Liver (tissue), 9 donors: Measurements from ENCODE around the gene P2RY14. TPM values are rescaled to one million over a fixed set of nuclear protein-coding genes. Genes with fewer than 3 reads are reported as not detected.

Source experiments
- DNase-seq: peaks from one replicate; pipeline ENCODE4 v3.0.0-alpha.2; 2017; ENCODE audit warnings: low spot score
- H3K27ac ChIP-seq, 2 donors: one replicate each; pipeline ENCODE4 v1.7.0; 2013; ENCODE audit warnings: inconsistent platforms in 2 of 2, low read length in 2 of 2, control low read depth in 1 of 2, low read depth in 1 of 2, mild to moderate bottlenecking in 1 of 2
- H3K27me3 ChIP-seq, 4 donors: one replicate each; pipeline versions ENCODE4 v1.6.1 to v1.7.0; 2013; ENCODE audit warnings: low read length in 3 of 4, inconsistent platforms in 1 of 4, mild to moderate bottlenecking in 1 of 4, moderate library complexity in 1 of 4; ENCODE audit not compliant: control insufficient read depth in 4 of 4, insufficient read depth in 4 of 4
- H3K36me3 ChIP-seq, 4 donors: one replicate each; pipeline versions ENCODE4 v1.6.1 to v1.7.0; 2013; ENCODE audit warnings: low read length in 3 of 4, mild to moderate bottlenecking in 3 of 4, low read depth in 1 of 4, moderate library complexity in 1 of 4; ENCODE audit not compliant: control insufficient read depth in 4 of 4, insufficient read depth in 3 of 4
- H3K4me1 ChIP-seq, 4 donors: one replicate each; pipeline versions ENCODE4 v1.6.1 to v1.7.0; 2013; ENCODE audit warnings: low read length in 3 of 4, mild to moderate bottlenecking in 3 of 4, moderate library complexity in 1 of 4; ENCODE audit not compliant: control insufficient read depth in 4 of 4, insufficient read depth in 4 of 4
- H3K4me3 ChIP-seq, 3 donors: one replicate each; pipeline versions ENCODE4 v1.6.1 to v1.7.0; 2013; ENCODE audit warnings: low read length in 3 of 3, control low read depth in 1 of 3, low read depth in 1 of 3, mild to moderate bottlenecking in 1 of 3
- H3K9ac ChIP-seq, 2 donors: one replicate each; pipeline ENCODE4 v1.7.0; 2013; ENCODE audit warnings: low read length in 2 of 2, mild to moderate bottlenecking in 2 of 2, moderate library complexity in 2 of 2, control low read depth in 1 of 2, low read depth in 1 of 2
- H3K9me3 ChIP-seq, 4 donors: one replicate each; pipeline versions ENCODE4 v1.6.1 to v1.7.0; 2013; ENCODE audit warnings: low read length in 3 of 4; ENCODE audit not compliant: control insufficient read depth in 4 of 4
- ATF3 ChIP-seq: IDR thresholded peaks from 2 replicates; pipeline ENCODE4 v1.6.1; 2016; ENCODE audit warnings: antibody characterized with exemption
- EGR1 ChIP-seq, 2 donors: IDR thresholded peaks; 2 replicates each; pipeline ENCODE4 v1.6.1; 2016 to 2018; ENCODE audit warnings: antibody characterized with exemption in 2 of 2, low read depth in 2 of 2
- FOXA1 ChIP-seq: IDR thresholded peaks from 2 replicates; pipeline ENCODE4 v1.6.1; 2016; ENCODE audit warnings: antibody characterized with exemption
- FOXA2 ChIP-seq: IDR thresholded peaks from 2 replicates; pipeline ENCODE4 v1.6.1; 2016; ENCODE audit warnings: antibody characterized with exemption
- GABPA ChIP-seq, 2 donors: IDR thresholded peaks in 1 of 2; conservative IDR thresholded peaks in 1 of 2; 2 replicates each; pipeline ENCODE4 v1.6.1; 2016; ENCODE audit warnings: antibody characterized with exemption in 2 of 2, mild to moderate bottlenecking in 1 of 2, moderate library complexity in 1 of 2
- HNF4A ChIP-seq, 2 donors: conservative IDR thresholded peaks; 2 replicates each; pipeline ENCODE4 v1.6.1; 2016; ENCODE audit warnings: antibody characterized with exemption in 2 of 2, mild to moderate bottlenecking in 2 of 2
- HNF4G ChIP-seq: IDR thresholded peaks from 2 replicates; pipeline ENCODE4 v1.6.1; 2016; ENCODE audit warnings: antibody characterized with exemption
- JUND ChIP-seq, 2 donors: IDR thresholded peaks; 2 replicates each; pipeline ENCODE4 v1.6.1; 2016; ENCODE audit warnings: antibody characterized with exemption in 2 of 2
- MAX ChIP-seq: IDR thresholded peaks from 2 replicates; pipeline ENCODE4 v1.6.1; 2016; ENCODE audit warnings: antibody characterized with exemption
- NR2F2 ChIP-seq: IDR thresholded peaks from 2 replicates; pipeline ENCODE4 v1.6.1; 2016; ENCODE audit warnings: antibody characterized with exemption
- RAD21 ChIP-seq, 2 donors: IDR thresholded peaks; 2 replicates each; pipeline ENCODE4 v1.6.1; 2016; ENCODE audit warnings: antibody characterized with exemption in 2 of 2, mild to moderate bottlenecking in 2 of 2
- REST ChIP-seq: IDR thresholded peaks from 2 replicates; pipeline ENCODE4 v1.6.1; 2016; ENCODE audit warnings: antibody characterized with exemption, mild to moderate bottlenecking
- RXRA ChIP-seq, 2 donors: IDR thresholded peaks; 2 replicates each; pipeline ENCODE4 v1.6.1; 2017 to 2018; ENCODE audit warnings: antibody characterized with exemption in 2 of 2, mild to moderate bottlenecking in 1 of 2
- SP1 ChIP-seq: IDR thresholded peaks from 2 replicates; pipeline ENCODE4 v1.6.1; 2018; ENCODE audit warnings: antibody characterized with exemption, mild to moderate bottlenecking
- TAF1 ChIP-seq: conservative IDR thresholded peaks from 2 replicates; pipeline ENCODE4 v1.6.1; 2016; ENCODE audit warnings: antibody characterized with exemption, mild to moderate bottlenecking
- YY1 ChIP-seq: IDR thresholded peaks from 2 replicates; pipeline ENCODE4 v1.6.1; 2016; ENCODE audit warnings: antibody characterized with exemption, mild to moderate bottlenecking
- ZBTB33 ChIP-seq: IDR thresholded peaks from 2 replicates; pipeline ENCODE4 v1.6.1; 2016; ENCODE audit warnings: antibody characterized with exemption
- WGBS: extraction: QIAGEN DNeasy Blood & Tissue Kit; methylation state at CpG from one replicate; pipeline ENCODE4 v1.1.7; 2013; 5-methylcytosine and 5-hydroxymethylcytosine counted together
- polyA plus RNA-seq, 2 donors: library from polyadenylated mRNA; stranded (reverse) in 1 of 2; unstranded in 1 of 2; fragments of 200-250 nt in 1 of 2; fragments of >200 nt in 1 of 2; fragmentation: Nextera tagmentation in 1 of 2; extraction: Ambion mirVana in 1 of 2; gene quantifications; one replicate each; pipeline versions ENCODE4 v1.2.1 to v1.2.3, GENCODE V29; 2013 to 2015
- total RNA-seq, 2 donors: library from RNA; depleted of rRNA; stranded (reverse); fragments of >200 nt; gene quantifications; one replicate each; pipeline ENCODE4 v1.2.3, GENCODE V29; 2014
- donor health status: healthy.
- donor health status: healthy.
- donor health status: healthy.
- donor health status: healthy.
- donor health status: healthy.

The P2RY14 gene
- total and polyA plus RNA-seq, 4 donors: 0.10 to 0.37 (median 0.22) TPM

GRCh38 chr3:151213881-151214280 lies 64.5 kb downstream of the P2RY14 start:
- 96% methylated on average over 5 of the region's 5 CpGs for WGBS
- DNase-seq: no peak
- Histone ChIP-seq H3K27ac (no peak overlapping the region), H3K4me3 (no peak overlapping the region), H3K27me3 (no peaks in the 10 kb centered on the region), H3K9ac (no peak overlapping the region), H3K36me3 (no peaks in the 10 kb centered on the region), H3K9me3 (no peaks in the 10 kb centered on the region), H3K4me1 (peaks cover 4 to 24% (median 11%) of the 10 kb centered on the region in 4 donors)
- TF ChIP-seq ZBTB33 (no peak), SP1 (no peak), NR2F2 (no peak), RAD21 (IDR thresholded peaks at IDR 0.05) (no peak), GABPA (IDR thresholded peaks at IDR 0.05 in 1 of 2, conservative IDR thresholded peaks at IDR 0.05 in 1 of 2) (no peak), HNF4A (conservative IDR thresholded peaks at IDR 0.05) (no peak), EGR1 (IDR thresholded peaks at IDR 0.05; ENCODE audit: low read depth in 2 of 2) (no peak), JUND (IDR thresholded peaks at IDR 0.05) (no peak), ATF3 (no peak), MAX (no peak), RXRA (IDR thresholded peaks at IDR 0.05) (no peak), YY1 (no peak), TAF1 (no peak), FOXA2 (no peak)

GRCh38 chr3:151213151-151213550 lies 65.2 kb downstream of the P2RY14 start:
- H3K4me3 ChIP-seq: no peak overlapping the region
- no peaks in the 10 kb centered on the region for H3K27me3 ChIP-seq
- no peaks in the 10 kb centered on the region for H3K36me3 ChIP-seq
- no peak for DNase-seq
- no peaks in the 10 kb centered on the region for H3K9me3 ChIP-seq
- H3K4me1 ChIP-seq: peaks cover 4 to 24% (median 11%) of the 10 kb centered on the region in 4 donors
- TF ChIP-seq RXRA (IDR thresholded peaks at IDR 0.05) (no peak), YY1 (no peak), MAX (no peak), FOXA2 (no peak), FOXA1 (no peak)
- 68% methylated on average over 4 of the region's 4 CpGs for WGBS
- H3K27ac ChIP-seq: no peak overlapping the region
- no peak overlapping the region for H3K9ac ChIP-seq

- no peak for DNase-seq
- Histone ChIP-seq H3K9me3 (no peaks in the 10 kb centered on the region), H3K4me3 (peak overlapping the region in 2 of 3 donors; percentile 41 to 56), H3K27me3 (no peaks in the 10 kb centered on the region), H3K36me3 (no peaks in the 10 kb centered on the region), H3K27ac (peak overlapping the region; percentile 60 to 83), H3K9ac (peak overlapping the region in 1 of 2 donors; percentile 36), H3K4me1 (peaks cover 4 to 17% (median 10%) of the 10 kb centered on the region in 4 donors)
- WGBS: 13% methylated on average over 4 of the region's 4 CpGs
- TF ChIP-seq SP1 (peak; percentile 78), REST (peak; percentile 12), MAX (peak; percentile 13), ZBTB33 (no peak), NR2F2 (peak; percentile 66), HNF4G (peak; percentile 39), YY1 (peak; percentile 58)
Measured at GRCh38 chr3:151210676-151211381, 67.5 kb downstream of the P2RY14 start.
